HL-60 (cell line): ENCODE measurements around the gene EFNA4.

ENCODE experiments used
- DNase-seq, 2 experiments: peaks; one replicate each; pipeline ENCODE4 v3.0.0-alpha.2; 2010 to 2020; ENCODE audit warnings: low read depth in 1 of 2, low spot score in 1 of 2
- H3K27ac ChIP-seq: fragments of 250-450 bp; sonication (Bioruptor Pico); replicated peaks from 2 replicates; pipeline ENCODE4 v1.5.1; 2020; ENCODE audit warnings: mild to moderate bottlenecking, moderate library complexity
- H3K27me3 ChIP-seq: fragments of 250-450 bp; sonication (Bioruptor Pico); 2 replicates; pipeline ENCODE4 v1.5.1; 2021; ENCODE audit warnings: mild to moderate bottlenecking, moderate library complexity; ENCODE audit not compliant: insufficient read depth, poor library complexity, severe bottlenecking
- H3K4me3 ChIP-seq: replicated peaks from 2 replicates; pipeline ENCODE4 v1.5.1; 2011; ENCODE audit warnings: mild to moderate bottlenecking, control low read depth, low read length; ENCODE audit not compliant: insufficient read depth
- CTCF ChIP-seq: IDR thresholded peaks from one replicate; pipeline ENCODE4 v1.5.1; 2011; ENCODE audit warnings: low read length, control low read depth, inconsistent platforms; ENCODE audit not compliant: insufficient read depth
- GABPA ChIP-seq: IDR thresholded peaks from 2 replicates; pipeline ENCODE4 v1.6.1; 2012; ENCODE audit warnings: low read depth
- POLR2AphosphoS5 ChIP-seq: IDR thresholded peaks from 2 replicates; pipeline ENCODE4 v1.6.1; 2012; ENCODE audit warnings: low read depth
- REST ChIP-seq: IDR thresholded peaks from 2 replicates; pipeline ENCODE4 v1.6.1; 2012; ENCODE audit warnings: low read depth; ENCODE audit not compliant: insufficient replicate concordance
- SPI1 ChIP-seq: IDR thresholded peaks from 2 replicates; pipeline ENCODE4 v1.6.1; 2012; ENCODE audit warnings: low read depth, mild to moderate bottlenecking, borderline replicate concordance

Gene EFNA4

DNA sequence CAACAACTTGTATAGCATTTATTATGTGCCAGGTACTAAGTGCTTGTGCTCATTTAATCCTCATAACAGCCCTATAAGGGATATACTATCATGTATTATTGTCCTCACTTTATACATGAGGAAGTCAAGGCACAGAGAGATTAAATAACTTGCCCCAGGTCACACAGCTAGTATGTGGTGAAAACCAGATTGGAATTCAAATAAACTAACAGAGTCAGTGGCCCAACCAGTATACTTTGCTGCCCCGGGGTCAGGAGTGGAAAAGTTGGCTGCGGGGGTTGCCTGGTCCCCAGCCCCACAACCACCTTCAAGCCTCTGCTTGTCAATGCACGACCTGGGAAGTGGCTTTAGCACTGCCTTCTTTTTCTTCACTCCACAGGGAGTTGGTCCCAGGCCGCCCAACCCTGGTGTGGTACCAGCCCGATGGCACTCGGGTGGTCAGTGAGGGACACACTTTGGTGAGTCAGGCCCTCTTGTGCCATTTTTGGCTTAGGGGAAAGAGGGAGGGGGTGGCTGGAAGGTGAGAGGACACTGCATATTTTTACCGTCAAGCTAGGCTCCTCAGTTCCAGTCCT is 9.9 kb upstream of the EFNA4 start:
- DNase-seq: no peak
- H3K27ac ChIP-seq: peak overlapping the region; percentile 54
- no peaks in the 10 kb centered on the region for H3K27me3 ChIP-seq
- no peak for TF ChIP-seq POLR2AphosphoS5
- no peak for TF ChIP-seq GABPA
- no peak for TF ChIP-seq CTCF
- no peak for TF ChIP-seq SPI1
- TF ChIP-seq REST: no peak
- no peak overlapping the region for H3K4me3 ChIP-seq

DNA sequence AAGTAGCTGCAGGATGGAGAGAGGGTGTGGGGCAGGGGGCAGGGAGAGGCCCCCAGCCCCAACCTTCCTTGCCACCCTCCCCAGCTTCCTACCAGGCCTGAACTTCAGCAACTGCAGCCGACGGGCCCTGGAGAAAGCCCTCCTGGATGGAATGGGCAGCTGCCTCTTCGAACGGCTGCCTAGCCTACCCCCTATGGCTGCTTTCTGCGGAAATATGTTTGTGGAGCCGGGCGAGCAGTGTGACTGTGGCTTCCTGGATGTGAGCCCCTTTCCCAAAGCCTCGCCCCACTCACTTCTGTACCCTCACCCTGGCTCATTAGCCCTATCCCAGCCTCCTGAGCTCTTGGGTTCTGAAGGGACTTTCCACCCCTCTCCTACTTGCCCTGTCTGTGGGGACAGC is 6.4 kb upstream of the EFNA4 start:
- Histone ChIP-seq H3K27ac (no peak overlapping the region), H3K27me3 (no peaks in the 10 kb centered on the region)
- no peak for TF ChIP-seq GABPA
- TF ChIP-seq CTCF: no peak
- TF ChIP-seq REST: no peak
- no peak for TF ChIP-seq POLR2AphosphoS5
- TF ChIP-seq SPI1: no peak

DNA sequence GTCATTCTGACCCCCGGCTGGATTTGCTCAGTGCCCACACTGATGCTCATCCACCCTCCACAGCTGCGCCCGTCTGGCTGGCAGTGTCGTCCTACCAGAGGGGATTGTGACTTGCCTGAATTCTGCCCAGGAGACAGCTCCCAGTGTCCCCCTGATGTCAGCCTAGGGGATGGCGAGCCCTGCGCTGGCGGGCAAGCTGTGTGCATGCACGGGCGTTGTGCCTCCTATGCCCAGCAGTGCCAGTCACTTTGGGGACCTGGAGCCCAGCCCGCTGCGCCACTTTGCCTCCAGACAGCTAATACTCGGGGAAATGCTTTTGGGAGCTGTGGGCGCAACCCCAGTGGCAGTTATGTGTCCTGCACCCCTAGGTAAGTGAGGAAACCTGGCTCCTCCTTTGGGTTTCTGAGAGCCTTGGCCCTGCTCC is 5.7 kb upstream of the EFNA4 start:
- TF ChIP-seq SPI1 (no peak), CTCF (no peak), REST (no peak), POLR2AphosphoS5 (no peak), GABPA (no peak)
- H3K27me3 ChIP-seq: no peaks in the 10 kb centered on the region
- DNase-seq: no peak
- no peak overlapping the region for H3K4me3 ChIP-seq
- no peak overlapping the region for H3K27ac ChIP-seq

More for the DNA sequence above, 6.4 kb upstream of the EFNA4 start:
- no peak overlapping the region for H3K4me3 ChIP-seq
- DNase-seq: no peak
